H1 (cell line): ENCODE results near the gene HJURP. TPM values are rescaled to one million over a fixed set of nuclear protein-coding genes. Genes with fewer than 3 reads are reported as not detected.
A peak's percentile ranks its signal among the peaks of the same experiment; 100 is the strongest.

ENCODE experiments used
- CTCF ChIA-PET: fragments of 300-600 bp; sonication (Branson Sonifier 250); formaldehyde crosslinking; loops from one replicate; lab custom pipeline; 2021; ENCODE audit not compliant: partially characterized antibody; lab: Charles Lee
- POLR2A ChIA-PET: fragments of 300-600 bp; sonication (Branson Sonifier 250); formaldehyde crosslinking; loops from one replicate; lab custom pipeline; 2021; ENCODE audit warnings: inconsistent platforms; ENCODE audit not compliant: partially characterized antibody; lab: Charles Lee
- DNase-seq, 2 experiments: peaks; one replicate each; pipeline versions ENCODE4 v3.0.0 to v3.0.0-alpha.2; 2010 to 2022; ENCODE audit warnings: low spot score in 2 of 2, low read depth in 1 of 2, mixed read lengths in 1 of 2
- FAIRE-seq: peaks from 2 replicates; lab custom pipeline; 2011; peaks lifted over from hg19 to GRCh38; lab: Jason Lieb, UNC
- H2AFZ ChIP-seq: 2 replicates; pipeline ENCODE4 v1.8.1; 2012; ENCODE audit warnings: low read length, inconsistent platforms
- H2AK5ac ChIP-seq: 2 replicates; pipeline ENCODE4 v1.6.1; 2013; ENCODE audit warnings: low read depth, low read length
- H2BK120ac ChIP-seq: replicated peaks from 2 replicates; pipeline ENCODE3; 2013; ENCODE audit warnings: low read depth, low read length, inconsistent platforms
- H2BK12ac ChIP-seq: 2 replicates; pipeline ENCODE4 v1.6.1; 2013; ENCODE audit warnings: low read depth, low read length
- H2BK15ac ChIP-seq: 2 replicates; pipeline ENCODE4 v1.6.1; 2013; ENCODE audit warnings: low read length
- H2BK20ac ChIP-seq: 2 replicates; pipeline ENCODE4 v1.6.1; 2013; ENCODE audit warnings: low read length
- H2BK5ac ChIP-seq: 2 replicates; pipeline ENCODE4 v1.6.1; 2013; ENCODE audit warnings: low read depth, low read length
- H3K14ac ChIP-seq: 2 replicates; pipeline ENCODE4 v1.6.1; 2013; ENCODE audit warnings: inconsistent platforms; ENCODE audit not compliant: insufficient read length
- H3K18ac ChIP-seq: 2 replicates; pipeline ENCODE4 v1.6.1; 2013; ENCODE audit warnings: low read length; ENCODE audit errors: extremely low read depth
- H3K23ac ChIP-seq: 2 replicates; pipeline ENCODE4 v1.6.1; 2013; ENCODE audit warnings: inconsistent platforms; ENCODE audit not compliant: insufficient read length
- H3K23me2 ChIP-seq: 2 replicates; pipeline ENCODE4 v1.6.1; 2013; ENCODE audit warnings: low read depth, low read length
- H3K27ac ChIP-seq: 2 replicates; pipeline ENCODE4 v1.6.1; 2011; ENCODE audit warnings: low read depth, low read length, inconsistent platforms
- H3K27me3 ChIP-seq, 4 experiments: replicated peaks in 1 of 4; 1 replicate in 1 of 4; 2 replicates in 3 of 4; pipeline versions ENCODE4 v1.6.1 to v1.8.1; 2011 to 2013; ENCODE audit warnings: low read length in 3 of 4, mild to moderate bottlenecking in 3 of 4, inconsistent platforms in 2 of 4, mixed read lengths in 2 of 4, moderate library complexity in 1 of 4; ENCODE audit not compliant: control insufficient read depth in 3 of 4, insufficient read depth in 3 of 4; ENCODE audit errors: extremely low read depth in 1 of 4
- H3K36me3 ChIP-seq, 4 experiments: 2 replicates each; pipeline versions ENCODE4 v1.6.1 to v1.8.1; 2011 to 2013; ENCODE audit warnings: mild to moderate bottlenecking in 4 of 4, low read length in 3 of 4, moderate library complexity in 2 of 4, control low read depth in 1 of 4, inconsistent platforms in 1 of 4; ENCODE audit not compliant: insufficient read depth in 4 of 4, control insufficient read depth in 2 of 4
- H3K4ac ChIP-seq: replicated peaks from 2 replicates; pipeline ENCODE3; 2013; ENCODE audit warnings: low read length, low read depth, mixed read lengths, inconsistent platforms; ENCODE audit not compliant: insufficient read length
- H3K4me1 ChIP-seq, 4 experiments: replicated peaks in 1 of 4; 1 replicate in 1 of 4; 2 replicates in 3 of 4; pipeline versions ENCODE4 v1.6.1 to v1.8.1; 2011 to 2013; ENCODE audit warnings: low read length in 3 of 4, inconsistent platforms in 2 of 4, mixed read lengths in 1 of 4; ENCODE audit not compliant: insufficient read depth in 4 of 4, control insufficient read depth in 3 of 4
- H3K4me2 ChIP-seq, 2 experiments: 2 replicates each; pipeline versions ENCODE4 v1.6.1 to v1.8.1; 2011 to 2013; ENCODE audit warnings: low read depth in 2 of 2, low read length in 2 of 2, control low read depth in 1 of 2, inconsistent platforms in 1 of 2, mild to moderate bottlenecking in 1 of 2; ENCODE audit not compliant: insufficient read depth in 1 of 2
- H3K4me3 ChIP-seq, 4 experiments: fragments of 200-600, 300-600 bp in 1 of 4; sonication (generic), shearing (Covaris generic), sonication (Bioruptor Twin) in 1 of 4; 2 replicates each; pipeline versions ENCODE4 v1.5.1 to v1.8.1; 2011 to 2016; ENCODE audit warnings: low read length in 4 of 4, low read depth in 3 of 4, control low read depth in 2 of 4, inconsistent platforms in 2 of 4, mild to moderate bottlenecking in 2 of 4, mixed read lengths in 1 of 4, moderate library complexity in 1 of 4; ENCODE audit not compliant: insufficient read depth in 2 of 4; ENCODE audit errors: extremely low read depth in 1 of 4
- H3K56ac ChIP-seq: replicated peaks from 2 replicates; pipeline ENCODE3; 2013; ENCODE audit warnings: low read depth, mild to moderate bottlenecking, mixed read lengths, low read length, inconsistent platforms; ENCODE audit not compliant: insufficient read length
- H3K79me1 ChIP-seq: 2 replicates; pipeline ENCODE4 v1.6.1; 2013; ENCODE audit warnings: low read depth, low read length, control low read depth
- H3K79me2 ChIP-seq, 2 experiments: 2 replicates each; pipeline versions ENCODE4 v1.6.1 to v1.8.1; 2012 to 2013; ENCODE audit warnings: low read length in 2 of 2, mild to moderate bottlenecking in 2 of 2, inconsistent platforms in 1 of 2; ENCODE audit not compliant: insufficient read depth in 2 of 2, control insufficient read depth in 1 of 2
- H3K9ac ChIP-seq, 4 experiments: replicated peaks in 1 of 4; 1 replicate in 1 of 4; 2 replicates in 3 of 4; pipeline versions ENCODE4 v1.6.1 to v1.8.1; 2011 to 2013; ENCODE audit warnings: low read depth in 3 of 4, low read length in 3 of 4, control low read depth in 2 of 4, mild to moderate bottlenecking in 2 of 4, moderate library complexity in 2 of 4, inconsistent platforms in 1 of 4; ENCODE audit errors: extremely low read depth in 1 of 4
- H3K9me3 ChIP-seq, 2 experiments: 2 replicates each; pipeline versions ENCODE4 v1.6.1 to v1.8.1; 2012 to 2013; ENCODE audit warnings: mild to moderate bottlenecking in 2 of 2, moderate library complexity in 2 of 2, control low read depth in 1 of 2, inconsistent platforms in 1 of 2, low read depth in 1 of 2, low read length in 1 of 2, mixed read lengths in 1 of 2; ENCODE audit not compliant: insufficient read depth in 2 of 2
- H4K20me1 ChIP-seq, 2 experiments: replicated peaks in 1 of 2; 2 replicates each; pipeline versions ENCODE3 to v1.8.1; 2011 to 2013; ENCODE audit warnings: inconsistent platforms in 2 of 2, low read length in 2 of 2, mild to moderate bottlenecking in 1 of 2; ENCODE audit not compliant: insufficient read depth in 2 of 2, control insufficient read depth in 1 of 2
- H4K5ac ChIP-seq: 2 replicates; pipeline ENCODE4 v1.6.1; 2013; ENCODE audit warnings: low read length, low read depth, mixed read lengths, inconsistent platforms; ENCODE audit not compliant: insufficient read length
- H4K8ac ChIP-seq: 2 replicates; pipeline ENCODE4 v1.8.0; 2013; ENCODE audit warnings: mild to moderate bottlenecking, moderate library complexity, low read length, inconsistent platforms; ENCODE audit not compliant: insufficient read depth; ENCODE audit errors: extremely low read depth
- H4K91ac ChIP-seq: replicated peaks from 2 replicates; pipeline ENCODE3; 2013; ENCODE audit warnings: low read length, mixed read lengths, inconsistent platforms; ENCODE audit not compliant: insufficient read length
- CBX5 ChIP-seq: fragments of 300-800, 300-1000 bp; sonication (generic); IDR thresholded peaks from 2 replicates; pipeline ENCODE4 v1.7.1; 2016; ENCODE audit warnings: antibody characterized with exemption, low read length, low read depth
- CBX8 ChIP-seq: fragments of 300-800, 300-1000 bp; sonication (generic); IDR thresholded peaks from 2 replicates; pipeline ENCODE4 v1.7.1; 2016; ENCODE audit warnings: low read depth, low read length, borderline replicate concordance
- CHD1 ChIP-seq: IDR thresholded peaks from 2 replicates; pipeline ENCODE4 v1.6.1; 2012; ENCODE audit warnings: low read depth, low read length, improper control_type of control experiment
- GTF2F1 ChIP-seq: IDR thresholded peaks from 2 replicates; pipeline ENCODE4 v1.6.1; 2012; ENCODE audit warnings: low read depth, low read length, improper control_type of control experiment, borderline replicate concordance
- HDAC6 ChIP-seq: IDR thresholded peaks from one replicate; pipeline ENCODE4 v1.7.1; 2012; ENCODE audit warnings: low read depth, mild to moderate bottlenecking, inconsistent platforms, low read length, moderate library complexity
- KDM1A ChIP-seq: fragments of 200-600, 300-600 bp; sonication (generic); IDR thresholded peaks from 2 replicates; pipeline ENCODE4 v1.7.1; 2016; ENCODE audit warnings: mild to moderate bottlenecking, low read length, borderline replicate concordance
- KDM4A ChIP-seq: IDR thresholded peaks from one replicate; pipeline ENCODE4 v1.7.1; 2012; ENCODE audit warnings: low read depth, mild to moderate bottlenecking, moderate library complexity, low read length, inconsistent platforms; ENCODE audit not compliant: severe bottlenecking
- KDM5A ChIP-seq: fragments of 200-600 bp; IDR thresholded peaks from 2 replicates; pipeline ENCODE4 v1.7.1; 2012; ENCODE audit warnings: mild to moderate bottlenecking, low read length, inconsistent platforms, mixed read lengths
- POU5F1 ChIP-seq: IDR thresholded peaks from 2 replicates; pipeline ENCODE4 v1.6.1; 2011; ENCODE audit warnings: low read depth, mild to moderate bottlenecking, low read length, moderate library complexity
- RBBP5 ChIP-seq: IDR thresholded peaks from 2 replicates; pipeline ENCODE4 v1.7.1; 2012; ENCODE audit warnings: low read depth, mild to moderate bottlenecking, inconsistent platforms, low read length, moderate library complexity, borderline replicate concordance
- RXRA ChIP-seq: IDR thresholded peaks from 2 replicates; pipeline ENCODE4 v1.6.1; 2011; ENCODE audit warnings: low read depth, mild to moderate bottlenecking, low read length, moderate library complexity; ENCODE audit not compliant: insufficient read depth
- SAP30 ChIP-seq: fragments of 300-600 bp; sonication (generic); IDR thresholded peaks from 2 replicates; pipeline ENCODE4 v1.7.1; 2012; ENCODE audit warnings: low read length, moderate library complexity, mild to moderate bottlenecking, inconsistent platforms; ENCODE audit not compliant: insufficient read depth, insufficient replicate concordance
- SRF ChIP-seq: IDR thresholded peaks from 2 replicates; pipeline ENCODE4 v1.6.1; 2011; ENCODE audit warnings: mild to moderate bottlenecking, low read depth, low read length, moderate library complexity
- SUZ12 ChIP-seq: fragments of 200-600 bp; sonication (generic); IDR thresholded peaks from 2 replicates; pipeline ENCODE4 v1.6.1; 2012; ENCODE audit warnings: mild to moderate bottlenecking, inconsistent platforms, low read length, moderate library complexity, mixed read lengths
- YY1 ChIP-seq: IDR thresholded peaks from 2 replicates; pipeline ENCODE4 v1.6.1; 2011; ENCODE audit warnings: low read depth, mild to moderate bottlenecking, low read length
- WGBS, 2 experiments: shearing (Covaris generic) in 1 of 2; methylation state at CpG; one replicate each; pipeline versions ENCODE4 v1.1.6 to v1.1.7; 2013 to 2015; ENCODE audit warnings: low lambda C conversion rate in 2 of 2, mixed read lengths in 2 of 2, inconsistent platforms in 1 of 2, low coverage in 1 of 2, missing lambda C conversion rate in 1 of 2; ENCODE audit not compliant: insufficient replicate concordance in 2 of 2, insufficient coverage in 1 of 2, insufficient read length in 1 of 2; ENCODE audit errors: extremely low coverage in 1 of 2, missing lambda C conversion rate in 1 of 2; 5-methylcytosine and 5-hydroxymethylcytosine counted together
- polyA plus RNA-seq, 7 experiments: library from polyadenylated mRNA; depleted of rRNA in 3 of 7; stranded (reverse) in 5 of 7; unstranded in 2 of 7; fragments of >200 nt in 5 of 7; fragments of 200-250 nt in 2 of 7; gene quantifications; 1 replicate in 5 of 7; 2 replicates in 1 of 7; 4 replicates in 1 of 7; pipeline versions ENCODE4 v1.2.1 to v1.2.3, GENCODE V29; 2011 to 2013; ENCODE audit warnings: missing spikeins in 2 of 7, mixed read lengths in 2 of 7
- total RNA-seq: library from RNA; stranded (reverse); fragmentation: NEBNext Ultra II Directional; extraction: Animal tissue kit (Norgen Biotek cat#: 25700); gene quantifications from 2 replicates; pipeline ENCODE4 v1.2.1, GENCODE V29; 2021

The HJURP gene
- total and polyA plus RNA-seq, 2 of the 8 experiments (the other 6 are each of a cell fraction or from before 2014, with no cell fraction given), result 49.3 to 60.5 TPM

GRCh38 chr2:233852056-233852455, 2.3 kb downstream of the HJURP start:
- Histone ChIP-seq H3K27me3 (no peaks in the 10 kb centered on the region), H2AFZ (no peak overlapping the region), H3K9ac (no peak overlapping the region; a peak in 1 of 7 replicates), H2BK12ac (no peak overlapping the region), H4K5ac (no peak overlapping the region), H3K79me2 (peaks cover 21 to 53% of the 10 kb centered on the region in 2 experiments), H2BK15ac (no peak overlapping the region), H3K4me3 (no peak overlapping the region; a peak in 2 of 8 replicates), H4K91ac (no peak overlapping the region), H4K8ac (no peak overlapping the region), H3K18ac (no peak overlapping the region), H4K20me1 (peaks cover 5 to 10% of the 10 kb centered on the region in 2 experiments), H3K4me2 (peak overlapping the region; percentile 17 to 94; a peak in 1 of 4 replicates), H3K4ac (no peak overlapping the region), H3K9me3 (no peaks in the 10 kb centered on the region), H3K23me2 (peaks cover 7% of the 10 kb centered on the region), H3K27ac (no peak overlapping the region), H3K56ac (no peak overlapping the region), H3K4me1 (peaks cover 0 to 5% (median 2%) of the 10 kb centered on the region in 4 experiments; a peak in 4 of 7 replicates), H2BK20ac (no peak overlapping the region), H2BK120ac (no peak overlapping the region), H2AK5ac (no peak overlapping the region), H2BK5ac (no peak overlapping the region), H3K36me3 (peaks cover 37 to 61% (median 43%) of the 10 kb centered on the region in 4 experiments), H3K23ac (no peak overlapping the region), H3K14ac (no peak overlapping the region), H3K79me1 (peaks cover 3% of the 10 kb centered on the region; the same call in 1 of the 2 replicates)
- no peak for DNase-seq
- no peak for FAIRE-seq
- POLR2A ChIA-PET, result interaction anchor here (1.5 kb wide), 1 partner anchor 8 kb away, joined by 3 read pairs; no protein-coding TSS in a partner anchor
- CTCF ChIA-PET, result no interaction called here
- 90% methylated on average over 3 of the region's 3 CpGs; no CpG with 5 or more reads in 1 of the 2 experiments for WGBS, 2 experiments
- TF ChIP-seq SRF (no peak), YY1 (no peak), RBBP5 (no peak), HDAC6 (no peak), SAP30 (no peak), KDM1A (no peak), SUZ12 (no peak), POU5F1 (no peak), CHD1 (no peak), CBX8 (no peak), CBX5 (no peak), KDM5A (no peak), RXRA (no peak), GTF2F1 (no peak), KDM4A (no peak)
